IMR-90 (cell line): ENCODE measurements around the gene DAPK3. TPM values are rescaled to one million over a fixed set of nuclear protein-coding genes. Genes with fewer than 3 reads are reported as not detected.

Experiments
- ATAC-seq: fragments of 200-7000 bp; cut with Tn5 transposase; 2 replicates; pipeline ENCODE4 v1.9.1; 2020; ENCODE audit warnings: low read depth, mild to moderate bottlenecking, moderate library complexity
- BruUV-seq: library from RNA; stranded (reverse); fragments of 400-500 nt; replicated peaks from 2 replicates; lab custom pipeline; 2021; lab: Mats Ljungman, UMichigan
- CTCF ChIA-PET: fragments of 300-600 bp; formaldehyde crosslinking; extraction: SDS; loops from one replicate; lab custom pipeline; 2021; ENCODE audit warnings: antibody characterized with exemption; lab: Yijun Ruan, JAX
- POLR2A ChIA-PET: fragments of 300-600 bp; sonication (Branson Sonifier 250); formaldehyde crosslinking; loops from one replicate; lab custom pipeline; 2022; ENCODE audit warnings: antibody characterized with exemption; ENCODE audit not compliant: unreplicated experiment; lab: Charles Lee
- DNase-seq: peaks from one replicate; pipeline ENCODE4 v3.0.0; 2013
- H2AFZ ChIP-seq: replicated peaks from 2 replicates; pipeline ENCODE3; 2013; ENCODE audit warnings: low read length, mild to moderate bottlenecking; ENCODE audit not compliant: poor library complexity
- H2AK5ac ChIP-seq: 2 replicates; pipeline ENCODE4 v1.6.1; 2013; ENCODE audit warnings: low read depth, low read length, inconsistent platforms
- H2AK9ac ChIP-seq: replicated peaks from 2 replicates; pipeline ENCODE3; 2013; ENCODE audit warnings: mild to moderate bottlenecking, low read depth, low read length, moderate library complexity; ENCODE audit not compliant: poor library complexity
- H2BK120ac ChIP-seq: 2 replicates; pipeline ENCODE4 v1.6.1; 2013; ENCODE audit warnings: low read depth, low read length, inconsistent platforms
- H2BK15ac ChIP-seq: 3 replicates; pipeline ENCODE4 v1.6.1; 2013; ENCODE audit warnings: low read depth, low read length, inconsistent platforms
- H2BK20ac ChIP-seq: 2 replicates; pipeline ENCODE4 v1.6.1; 2013; ENCODE audit warnings: low read depth, mild to moderate bottlenecking, inconsistent platforms, low read length, moderate library complexity
- H2BK5ac ChIP-seq: 2 replicates; pipeline ENCODE4 v1.6.1; 2013; ENCODE audit warnings: mild to moderate bottlenecking, low read depth, low read length, inconsistent platforms; ENCODE audit not compliant: poor library complexity, severe bottlenecking
- H3K14ac ChIP-seq: replicated peaks from 2 replicates; pipeline ENCODE4 v1.6.1; 2013; ENCODE audit warnings: low read depth, low read length, inconsistent platforms
- H3K18ac ChIP-seq: 2 replicates; pipeline ENCODE4 v1.6.1; 2013; ENCODE audit warnings: low read depth, low read length, control low read depth
- H3K23ac ChIP-seq: 2 replicates; pipeline ENCODE4 v1.6.1; 2013; ENCODE audit warnings: low read depth, low read length, inconsistent platforms
- H3K27ac ChIP-seq: 2 replicates; pipeline ENCODE4 v1.5.1; 2013; ENCODE audit warnings: mild to moderate bottlenecking, control low read depth, low read length; ENCODE audit not compliant: insufficient read depth
- H3K27me3 ChIP-seq: 2 replicates; pipeline ENCODE4 v1.6.1; 2013; ENCODE audit warnings: low read length; ENCODE audit not compliant: control insufficient read depth, insufficient read depth
- H3K36me3 ChIP-seq: 2 replicates; pipeline ENCODE4 v1.6.1; 2013; ENCODE audit warnings: low read length, mixed read lengths; ENCODE audit not compliant: control insufficient read depth, insufficient read depth
- H3K4ac ChIP-seq: 2 replicates; pipeline ENCODE4 v1.6.1; 2013; ENCODE audit warnings: low read depth, low read length, inconsistent platforms
- H3K4me1 ChIP-seq: 2 replicates; pipeline ENCODE4 v1.6.1; 2013; ENCODE audit warnings: low read length, mixed read lengths; ENCODE audit not compliant: control insufficient read depth, insufficient read depth
- H3K4me2 ChIP-seq: 2 replicates; pipeline ENCODE4 v1.6.1; 2013; ENCODE audit warnings: low read depth, mild to moderate bottlenecking, control low read depth, low read length, moderate library complexity
- H3K4me3 ChIP-seq: 2 replicates; pipeline ENCODE4 v1.5.1; 2013; ENCODE audit warnings: low read depth, mild to moderate bottlenecking, control low read depth, low read length, moderate library complexity; ENCODE audit not compliant: insufficient read depth
- H3K56ac ChIP-seq: 2 replicates; pipeline ENCODE4 v1.6.1; 2013; ENCODE audit warnings: low read length, inconsistent platforms; ENCODE audit not compliant: insufficient read depth; ENCODE audit errors: extremely low read depth
- H3K79me1 ChIP-seq, 2 experiments: 2 replicates each; pipeline ENCODE4 v1.6.1; 2013; ENCODE audit warnings: low read length in 2 of 2, inconsistent platforms in 1 of 2, low read depth in 1 of 2
- H3K9ac ChIP-seq: 2 replicates; pipeline ENCODE4 v1.6.1; 2013; ENCODE audit warnings: low read depth, low read length, control low read depth
- H3K9me1 ChIP-seq: 2 replicates; pipeline ENCODE4 v1.6.1; 2013; ENCODE audit warnings: low read length, inconsistent platforms; ENCODE audit not compliant: insufficient read depth
- H3K9me3 ChIP-seq: 2 replicates; pipeline ENCODE4 v1.6.1; 2013; ENCODE audit warnings: low read length; ENCODE audit not compliant: control insufficient read depth, insufficient read depth
- H4K20me1 ChIP-seq: 2 replicates; pipeline ENCODE4 v1.6.1; 2013; ENCODE audit warnings: low read length, inconsistent platforms; ENCODE audit not compliant: insufficient read depth
- H4K5ac ChIP-seq: 2 replicates; pipeline ENCODE4 v1.6.1; 2013; ENCODE audit warnings: mild to moderate bottlenecking, low read depth, low read length, control low read depth
- H4K8ac ChIP-seq, 2 experiments: 2 replicates each; pipeline ENCODE4 v1.6.1; 2013; ENCODE audit warnings: low read depth in 2 of 2, low read length in 2 of 2, control low read depth in 1 of 2, inconsistent platforms in 1 of 2
- H4K91ac ChIP-seq: 2 replicates; pipeline ENCODE4 v1.6.1; 2013; ENCODE audit warnings: low read depth, low read length, inconsistent platforms; ENCODE audit not compliant: insufficient read depth
- BHLHE40 ChIP-seq: fragments of 150-350 bp; IDR thresholded peaks from 2 replicates; pipeline ENCODE4 v1.6.1; 2016; ENCODE audit warnings: mild to moderate bottlenecking, low read depth, low read length
- CEBPB ChIP-seq: IDR thresholded peaks from 2 replicates; pipeline ENCODE4 v1.6.1; 2012; ENCODE audit warnings: low read depth, low read length, improper control_type of control experiment
- CHD1 ChIP-seq: IDR thresholded peaks from 2 replicates; pipeline ENCODE4 v1.6.1; 2012; ENCODE audit warnings: low read depth, low read length, improper control_type of control experiment
- CTCF ChIP-seq: conservative IDR thresholded peaks from 2 replicates; pipeline ENCODE4 v1.5.1; 2012; ENCODE audit warnings: mild to moderate bottlenecking, low read depth, low read length, improper control_type of control experiment
- FOS ChIP-seq: fragments of 150-350 bp; IDR thresholded peaks from 2 replicates; pipeline ENCODE4 v1.6.1; 2016; ENCODE audit warnings: low read depth, low read length
- MAZ ChIP-seq: IDR thresholded peaks from 2 replicates; pipeline ENCODE4 v1.6.1; 2012; ENCODE audit warnings: low read depth, mild to moderate bottlenecking, low read length, improper control_type of control experiment, moderate library complexity, borderline replicate concordance
- MXI1 ChIP-seq: IDR thresholded peaks from 2 replicates; pipeline ENCODE4 v1.6.1; 2012; ENCODE audit warnings: low read depth, mild to moderate bottlenecking, low read length, moderate library complexity, borderline replicate concordance
- NFE2L2 ChIP-seq: fragments of 150-350 bp; IDR thresholded peaks from 2 replicates; pipeline ENCODE4 v1.6.1; 2016; ENCODE audit warnings: low read depth, mild to moderate bottlenecking, low read length
- POLR2A ChIP-seq: IDR thresholded peaks from 2 replicates; pipeline ENCODE4 v1.6.1; 2012; ENCODE audit warnings: mild to moderate bottlenecking, low read depth, low read length
- RAD21 ChIP-seq: IDR thresholded peaks from 2 replicates; pipeline ENCODE4 v1.6.1; 2012; ENCODE audit warnings: low read length, improper control_type of control experiment
- RFX5 ChIP-seq: IDR thresholded peaks from 2 replicates; pipeline ENCODE4 v1.8.0; 2012; ENCODE audit warnings: low read depth, mild to moderate bottlenecking, low read length, moderate library complexity
- SMC3 ChIP-seq: fragments of 150-350 bp; IDR thresholded peaks from 2 replicates; pipeline ENCODE4 v1.6.1; 2016; ENCODE audit warnings: low read depth, mild to moderate bottlenecking, antibody characterized with exemption, low read length, moderate library complexity
- WGBS, 2 experiments: methylation state at CpG; one replicate each; pipeline versions ENCODE4 v1.1.5 to v1.1.7; 2013; ENCODE audit warnings: missing lambda C conversion rate in 2 of 2; ENCODE audit not compliant: insufficient read length in 1 of 2; ENCODE audit errors: extremely low coverage in 2 of 2; 5-methylcytosine and 5-hydroxymethylcytosine counted together
- dilution Hi-C: fragments of 300-500 bp; cut with HindIII; formaldehyde crosslinking; loops from one replicate; pipeline ENCODE4 v1.14.3; 2018; ENCODE audit warnings: low sequenced_read_pairs; ENCODE audit not compliant: unreplicated experiment
- in situ Hi-C: fragments of 300-500 bp; cut with MboI; formaldehyde crosslinking; loops from 3 replicates; pipeline ENCODE4 v1.14.3; 2019; ENCODE audit warnings: low sequenced_read_pairs, inconsistent platforms, mixed read lengths
- intact Hi-C: fragments of 100-400 bp; cut with micrococcal nuclease; formaldehyde crosslinking; loops from 2 replicates; pipeline ENCODE4 v1.10.0; 2022
- polyA plus RNA-seq, 3 experiments: library from polyadenylated mRNA; depleted of rRNA; stranded (reverse); fragments of >200 nt; gene quantifications; 2 replicates each; pipeline ENCODE4 v1.2.3, GENCODE V29; 2012; ENCODE audit warnings: low replicate concordance in 1 of 3
- total RNA-seq: library from RNA; depleted of rRNA; stranded (reverse); fragments of >200 nt; gene quantifications from 2 replicates; pipeline ENCODE4 v1.2.3, GENCODE V29; 2012
- TF ChIP-seq, protein P1 (sequence below): fragments of 150-350 bp; IDR thresholded peaks from 2 replicates; pipeline ENCODE4 v1.6.1; 2017; ENCODE audit warnings: mild to moderate bottlenecking, antibody characterized with exemption, low read length, low read depth

DAPK3 gene
- total and polyA plus RNA-seq, 2 of the 4 experiments (the other 2 are of a cell fraction), result 145 to 188 TPM

- no peak overlapping the region for H2BK5ac ChIP-seq
- no peak for DNase-seq
- no peaks in the 10 kb centered on the region for H3K27me3 ChIP-seq
- H2AFZ ChIP-seq, result peak overlapping the region; percentile 51
- peaks cover 11% of the 10 kb centered on the region; the same call in 1 of the 2 replicates for H3K9me1 ChIP-seq
- H3K4me2 ChIP-seq, result no peak overlapping the region
- no peaks in the 10 kb centered on the region for H3K4me1 ChIP-seq
- H3K79me1 ChIP-seq, result peaks cover 14 to 71% of the 10 kb centered on the region in 2 experiments
- no peak overlapping the region for H3K18ac ChIP-seq
- H3K36me3 ChIP-seq, result peaks cover 74% of the 10 kb centered on the region
- H2AK9ac ChIP-seq, result peak overlapping the region; percentile 24
- H4K8ac ChIP-seq, result no peak overlapping the region
- no peak for ATAC-seq
- ChIA-PET POLR2A (no interaction called here), CTCF (no interaction called here)
- H3K9me3 ChIP-seq, result no peaks in the 10 kb centered on the region
- no peak overlapping the region for H4K91ac ChIP-seq
- intact Hi-C loops (no loop called here), in situ Hi-C loops (no loop called here), dilution Hi-C loops (no loop called here)
- H3K56ac ChIP-seq, result no peak overlapping the region
- H2AK5ac ChIP-seq, result no peak overlapping the region
- no peak overlapping the region for H2BK20ac ChIP-seq
- peaks cover 82% of the 10 kb centered on the region for H4K20me1 ChIP-seq
- no peak overlapping the region for H3K23ac ChIP-seq
- H2BK15ac ChIP-seq, result no peak overlapping the region
- no TSS peak for BruUV-seq
- no peak overlapping the region for H3K4me3 ChIP-seq
- H3K14ac ChIP-seq, result no peak overlapping the region
- no peak overlapping the region for H3K9ac ChIP-seq
- TF ChIP-seq MAZ, result no peak
- no peak for TF ChIP-seq NFE2L2
- TF ChIP-seq, protein P1, sequence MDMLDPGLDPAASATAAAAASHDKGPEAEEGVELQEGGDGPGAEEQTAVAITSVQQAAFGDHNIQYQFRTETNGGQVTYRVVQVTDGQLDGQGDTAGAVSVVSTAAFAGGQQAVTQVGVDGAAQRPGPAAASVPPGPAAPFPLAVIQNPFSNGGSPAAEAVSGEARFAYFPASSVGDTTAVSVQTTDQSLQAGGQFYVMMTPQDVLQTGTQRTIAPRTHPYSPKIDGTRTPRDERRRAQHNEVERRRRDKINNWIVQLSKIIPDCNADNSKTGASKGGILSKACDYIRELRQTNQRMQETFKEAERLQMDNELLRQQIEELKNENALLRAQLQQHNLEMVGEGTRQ, result no peak
- TF ChIP-seq RFX5, result no peak
- no peak for TF ChIP-seq MXI1
- no peak for TF ChIP-seq CEBPB
- no peak for TF ChIP-seq BHLHE40
- no peak for TF ChIP-seq CHD1
- no peak for TF ChIP-seq CTCF
- no peak for TF ChIP-seq FOS
- TF ChIP-seq SMC3, result no peak
- TF ChIP-seq RAD21, result no peak
- no peak; the same call in 1 of the 2 replicates for TF ChIP-seq POLR2A
- H3K27ac ChIP-seq, result no peak overlapping the region
- WGBS, 2 experiments, result 93% methylated on average over 32 of the region's 59 CpGs; no CpG with 5 or more reads in 1 of the 2 experiments
- no peak overlapping the region for H4K5ac ChIP-seq
- H2BK120ac ChIP-seq, result no peak overlapping the region
- no peak overlapping the region for H3K4ac ChIP-seq
Observed at GRCh38 chr19:3977242-3978143, 6.6 kb upstream of the DAPK3 start.
